HL-60/S4 treated with phorbol 12-myristate 13-acetate at 8.2 ng/mL for 4 days and 3 days (cell line): ENCODE measurements around the gene SLC7A10.
"Not testable (repeated sequence)": the region's sequence is repeated elsewhere in the genome, so short reads cannot be mapped to it uniquely, and the experiment has no call there.

Experiments
- in situ Hi-C: fragments of 300-500 bp; cut with MboI; formaldehyde crosslinking; loops from 2 replicates; pipeline ENCODE4 v1.15.0; 2022; ENCODE audit warnings: low sequenced_read_pairs

SLC7A10 gene

GRCh38 chr19:33204136-33204973, 21.3 kb downstream of the SLC7A10 start:
- in situ Hi-C loops: no loop called here

DNA sequence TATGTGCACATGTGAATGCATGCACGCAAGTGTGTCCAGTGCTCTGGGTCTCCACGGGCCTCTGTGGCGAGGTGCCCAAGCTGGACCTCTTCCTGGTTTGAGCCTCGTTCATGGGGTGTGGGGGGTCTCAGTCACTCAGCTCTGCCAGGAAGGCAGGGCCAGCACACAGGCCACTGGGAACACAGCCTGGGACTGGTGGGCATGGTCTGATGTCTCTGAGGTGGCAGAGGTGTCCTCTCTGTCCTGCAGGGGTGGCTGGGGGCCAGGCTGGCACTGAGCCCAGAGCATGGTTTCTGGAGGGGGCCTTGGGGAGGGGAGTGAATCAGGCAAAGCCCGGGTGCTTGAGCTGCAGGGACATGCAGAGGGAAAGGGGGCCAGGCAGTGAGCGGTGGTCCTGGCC, 22.1 kb downstream of the SLC7A10 start:
- in situ Hi-C loops: no loop called here

GRCh38 chr19:33202546-33203507, 22.8 kb downstream of the SLC7A10 start:
- in situ Hi-C loops: no loop called here

- in situ Hi-C loops: no loop called here
Measured at GRCh38 chr19:33201886-33202545, 23.6 kb downstream of the SLC7A10 start.

- in situ Hi-C loops: no loop called here
Measured at GRCh38 chr19:33201473-33201872, 24.2 kb downstream of the SLC7A10 start.

DNA sequence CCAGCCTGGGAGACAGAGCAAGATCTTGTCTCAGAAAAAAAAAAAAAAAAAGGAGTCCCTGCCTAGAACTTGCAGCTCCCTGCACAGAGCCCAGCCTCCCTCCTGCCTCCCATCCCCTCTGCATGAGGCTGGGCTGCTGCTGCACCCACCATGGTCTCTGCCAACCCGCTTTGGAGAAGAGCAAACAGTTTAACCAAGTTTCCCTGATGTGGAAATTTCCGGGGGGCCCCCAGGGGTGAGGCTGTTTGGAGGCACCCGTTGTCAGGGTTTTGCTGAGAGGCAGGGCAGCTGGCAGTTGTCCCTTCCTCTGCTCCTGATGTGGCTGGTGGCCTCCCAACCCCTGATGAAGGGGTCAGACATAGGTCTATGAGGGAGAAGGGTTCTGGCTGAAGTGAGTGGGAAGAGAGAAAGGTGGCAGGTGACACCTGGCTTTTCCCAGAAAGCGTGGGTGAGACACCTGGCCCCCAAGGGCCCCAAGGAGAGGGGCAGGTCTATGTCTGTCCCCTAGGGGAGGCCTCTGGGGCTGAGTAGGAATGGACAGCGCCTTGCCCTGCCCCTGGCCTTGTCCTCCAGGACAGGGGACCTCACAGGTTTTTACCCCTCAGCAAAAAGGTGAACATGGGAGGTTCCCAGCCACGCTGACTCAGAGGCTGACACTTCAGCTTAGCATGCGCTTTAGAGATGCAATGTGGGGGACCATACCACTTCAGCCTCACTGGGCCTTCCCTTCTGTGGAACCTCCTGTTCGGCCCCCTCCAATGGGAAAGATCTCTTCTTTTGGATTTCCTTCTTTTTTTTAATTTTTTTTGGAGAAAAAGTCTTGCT, 26.0 kb downstream of the SLC7A10 start:
- in situ Hi-C loops: no loop called here

GRCh38 chr19:33198169-33198568, 27.5 kb downstream of the SLC7A10 start:
- in situ Hi-C loops: no loop called here

- in situ Hi-C loops: no loop called here
Measured at GRCh38 chr19:33197591-33198000, 28.1 kb downstream of the SLC7A10 start.

DNA sequence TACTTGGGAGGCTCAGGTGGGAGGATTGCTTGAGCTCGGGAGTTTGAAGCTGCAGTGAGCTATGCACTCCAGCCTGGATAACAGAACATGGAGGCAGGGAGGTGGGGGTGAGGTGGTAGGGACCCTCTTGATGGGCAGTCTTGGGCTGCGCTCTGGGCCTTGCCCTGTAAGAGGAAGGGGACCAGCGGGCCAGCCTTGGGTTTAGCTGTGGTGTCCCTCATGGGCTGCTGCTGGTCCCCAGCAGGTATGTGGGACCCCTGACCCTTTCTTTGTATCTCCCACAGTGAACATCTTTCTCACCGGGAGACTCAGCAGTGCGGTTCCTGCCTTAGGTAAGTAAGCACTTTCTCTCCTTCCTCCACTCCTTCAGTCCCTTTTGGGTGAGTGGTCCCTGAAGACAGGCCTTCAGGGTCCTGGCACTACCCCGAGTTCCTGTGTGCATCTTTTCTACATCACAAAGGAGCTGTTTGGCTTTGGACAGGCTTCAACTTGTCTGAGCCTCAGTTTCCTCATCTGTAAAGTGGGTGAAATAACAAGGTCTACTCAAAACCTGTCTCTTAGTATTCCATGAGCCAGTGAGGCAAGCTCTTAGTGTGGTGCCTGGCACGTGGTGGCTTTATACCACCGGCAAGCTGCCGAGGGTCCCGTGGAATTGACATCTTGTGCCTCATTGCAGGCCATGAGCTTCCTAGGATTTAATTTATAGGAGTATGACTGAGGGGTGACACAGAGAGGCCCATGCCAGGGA, 29.0 kb downstream of the SLC7A10 start:
- in situ Hi-C loops: no loop called here

GRCh38 chr19:33195645-33196347, 29.9 kb downstream of the SLC7A10 start:
- in situ Hi-C loops: no loop called here

DNA sequence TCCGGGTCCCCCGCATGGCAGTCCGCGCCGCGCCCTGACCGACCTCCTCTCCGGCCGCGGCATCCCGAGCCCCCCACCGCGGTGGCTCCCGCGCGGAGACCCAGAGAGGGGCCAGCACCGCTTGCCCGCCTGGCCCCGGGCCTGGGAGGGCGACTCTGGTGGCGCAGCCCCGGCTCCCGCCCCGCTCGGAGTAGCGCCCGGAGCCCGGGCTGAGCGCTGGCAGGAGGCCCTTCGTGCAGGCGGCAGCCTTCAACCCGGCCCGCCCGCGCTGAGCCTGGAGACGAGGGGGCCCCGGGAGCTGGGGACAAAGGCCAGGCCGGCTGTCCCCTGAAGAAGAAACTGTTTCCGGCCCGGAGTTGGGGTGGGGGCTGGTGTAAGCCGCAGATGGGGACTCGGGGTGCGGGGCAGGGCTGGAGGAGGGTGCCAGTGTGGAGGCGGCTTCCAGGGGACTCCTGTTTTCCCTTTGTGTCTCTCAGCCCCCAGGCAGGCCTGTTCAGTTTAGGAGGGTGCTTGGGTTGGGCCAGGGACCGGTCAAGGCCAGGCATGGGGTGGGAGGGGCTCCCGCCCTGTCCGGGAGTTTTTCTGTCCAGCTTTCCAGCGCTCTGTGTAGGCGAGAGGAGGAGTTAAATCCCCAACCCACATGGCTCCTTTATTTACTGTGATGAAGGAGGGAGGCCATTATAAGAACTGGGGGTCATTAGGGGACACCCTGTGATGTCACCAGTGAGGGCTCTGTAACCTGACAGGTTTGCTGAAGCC, 30.6 kb downstream of the SLC7A10 start:
- in situ Hi-C loops: no loop called here

GRCh38 chr19:33194532-33194885, 31.1 kb downstream of the SLC7A10 start:
- in situ Hi-C loops: no loop called here

- in situ Hi-C loops: no loop called here
Measured at GRCh38 chr19:33193865-33194362, 31.7 kb downstream of the SLC7A10 start, which contains the start of gene LRP3. Gene LRP3, plus strand, starts transcription at chr19:33194330. Its CDS starts 456 bp downstream, at chr19:33194786.

GRCh38 chr19:33193269-33193864, 32.3 kb downstream of the SLC7A10 start:
- in situ Hi-C loops: no loop called here

DNA sequence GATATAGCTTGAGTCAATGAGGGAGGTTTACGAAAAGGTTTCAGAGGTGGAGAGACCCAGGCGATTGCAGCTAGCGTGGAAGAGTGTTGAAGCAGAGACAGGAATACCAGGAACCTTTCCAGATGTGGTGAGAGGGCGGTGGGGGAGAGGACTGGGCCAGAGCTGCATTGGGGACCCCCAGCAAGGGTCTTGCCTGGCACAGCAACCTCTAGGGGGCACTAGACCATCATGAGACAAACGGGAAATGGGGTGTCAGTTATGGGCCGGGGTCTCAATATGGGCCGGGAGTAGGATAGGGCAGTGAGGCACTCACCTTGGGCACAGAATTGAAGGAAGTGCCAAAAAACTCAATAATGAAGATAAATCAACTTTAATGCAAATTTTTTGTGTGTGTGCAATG, 33.6 kb downstream of the SLC7A10 start:
- in situ Hi-C loops: no loop called here

GRCh38 chr19:33191501-33191900, 34.1 kb downstream of the SLC7A10 start:
- in situ Hi-C loops: no loop called here

GRCh38 chr19:33191092-33191491, 34.6 kb downstream of the SLC7A10 start:
- in situ Hi-C loops: not testable (repeated sequence)

GRCh38 chr19:33189453-33189852, 36.2 kb downstream of the SLC7A10 start:
- in situ Hi-C loops: no loop called here
